Adrenal gland (tissue), 5 donors: Measurements from ENCODE around the gene RASA4.
"Not testable (repeated sequence)": the region's sequence is repeated elsewhere in the genome, so short reads cannot be mapped to it uniquely, and the experiment has no call there.

Experiments
- POLR2A ChIP-seq, 2 donors: fragments of 450-650 bp; IDR thresholded peaks; one replicate each; pipeline ENCODE4 v1.6.1; 2017; ENCODE audit warnings: antibody characterized with exemption in 2 of 2, mild to moderate bottlenecking in 2 of 2, moderate library complexity in 1 of 2
- TF ChIP-seq, protein P1 (sequence below), 6 experiments: fragments of 450-650 bp in 4 of 6; fragments of 200-600 bp in 2 of 6; sonication (generic) in 1 of 6; IDR thresholded peaks; 1 replicate in 5 of 6; 2 replicates in 1 of 6; pipeline versions ENCODE4 v1.5.1 to v1.8.0; 2016 to 2021; ENCODE audit warnings: antibody characterized with exemption in 6 of 6, mild to moderate bottlenecking in 2 of 6, moderate library complexity in 1 of 6
- donor health status: DM: no; HTN: no; CAD: no.

DNA sequence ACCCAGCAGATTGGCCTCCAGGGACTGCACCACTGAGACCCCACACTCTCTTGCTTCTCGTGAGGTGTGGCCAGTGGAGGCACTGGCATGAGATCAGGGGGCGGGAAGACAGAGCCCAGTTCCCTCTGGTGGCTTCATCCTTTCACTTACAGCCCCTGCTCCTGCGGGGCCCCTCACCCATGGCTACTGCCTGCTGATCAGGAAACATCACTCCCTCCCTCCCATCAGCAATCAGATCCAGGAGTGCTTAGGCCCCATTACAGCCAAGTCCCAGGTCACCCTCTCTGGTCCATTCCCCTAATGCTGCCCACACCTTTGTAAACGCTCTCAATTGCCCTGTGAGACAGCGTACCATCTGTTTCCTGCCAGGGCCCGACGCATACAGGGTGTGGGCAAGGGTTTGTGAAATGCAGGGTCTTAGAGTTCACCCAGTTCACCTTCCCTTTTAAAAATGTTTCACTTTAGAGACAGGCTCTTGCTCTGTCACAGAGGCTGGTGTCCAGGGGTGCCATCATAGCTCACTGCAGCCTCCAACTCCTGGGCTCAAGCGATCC lies 81.4 kb downstream of the RASA4 start:
- TF ChIP-seq, protein P1, sequence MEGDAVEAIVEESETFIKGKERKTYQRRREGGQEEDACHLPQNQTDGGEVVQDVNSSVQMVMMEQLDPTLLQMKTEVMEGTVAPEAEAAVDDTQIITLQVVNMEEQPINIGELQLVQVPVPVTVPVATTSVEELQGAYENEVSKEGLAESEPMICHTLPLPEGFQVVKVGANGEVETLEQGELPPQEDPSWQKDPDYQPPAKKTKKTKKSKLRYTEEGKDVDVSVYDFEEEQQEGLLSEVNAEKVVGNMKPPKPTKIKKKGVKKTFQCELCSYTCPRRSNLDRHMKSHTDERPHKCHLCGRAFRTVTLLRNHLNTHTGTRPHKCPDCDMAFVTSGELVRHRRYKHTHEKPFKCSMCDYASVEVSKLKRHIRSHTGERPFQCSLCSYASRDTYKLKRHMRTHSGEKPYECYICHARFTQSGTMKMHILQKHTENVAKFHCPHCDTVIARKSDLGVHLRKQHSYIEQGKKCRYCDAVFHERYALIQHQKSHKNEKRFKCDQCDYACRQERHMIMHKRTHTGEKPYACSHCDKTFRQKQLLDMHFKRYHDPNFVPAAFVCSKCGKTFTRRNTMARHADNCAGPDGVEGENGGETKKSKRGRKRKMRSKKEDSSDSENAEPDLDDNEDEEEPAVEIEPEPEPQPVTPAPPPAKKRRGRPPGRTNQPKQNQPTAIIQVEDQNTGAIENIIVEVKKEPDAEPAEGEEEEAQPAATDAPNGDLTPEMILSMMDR (IDR thresholded peaks at IDR 0.05): not testable (repeated sequence)
- not testable (repeated sequence) for TF ChIP-seq POLR2A (IDR thresholded peaks at IDR 0.05)
